Spleen (tissue), 7 donors: ENCODE measurements around the gene GLS.

Source experiments
- CTCF ChIP-seq, 11 experiments: fragments of 200-600 bp in 7 of 11; fragments of 450-650 bp in 4 of 11; sonication (generic) in 4 of 11; IDR thresholded peaks in 8 of 11; conservative IDR thresholded peaks in 3 of 11; 1 replicate in 7 of 11; 2 replicates in 4 of 11; pipeline versions ENCODE4 v1.4.0 to v1.8.0; 2016 to 2021; ENCODE audit warnings: antibody characterized with exemption in 11 of 11, inconsistent platforms in 4 of 11, mild to moderate bottlenecking in 1 of 11
- POLR2A ChIP-seq, 3 donors: fragments of 450-650 bp; IDR thresholded peaks; one replicate each; pipeline ENCODE4 v1.5.1; 2017; ENCODE audit warnings: antibody characterized with exemption in 3 of 3, mild to moderate bottlenecking in 1 of 3
- donor health status: DM: no; HTN: no; CAD: no; lungs with moderate emphysema.
- donor health status: DM: no; HTN: no; CAD: no.
- donor health status: DM: no; HTN: no; CAD: no.

GRCh38 chr2:190920085-190920484, 39.5 kb downstream of the GLS start:
- TF ChIP-seq CTCF (IDR thresholded peaks at IDR 0.05 in 8 of 11, conservative IDR thresholded peaks at IDR 0.05 in 3 of 11) (no peak), POLR2A (IDR thresholded peaks at IDR 0.05) (no peak)
